PC-3 (cell line): ENCODE data around the gene TAF3. TPM values are rescaled to one million over a fixed set of nuclear protein-coding genes. Genes with fewer than 3 reads are reported as not detected.
A peak's percentile ranks its signal among the peaks of the same experiment; 100 is the strongest.

Experiments used
- ATAC-seq: fragments of 200-7000 bp; cut with Tn5 transposase; 2 replicates; pipeline ENCODE4 v1.9.1; 2020; ENCODE audit warnings: mild to moderate bottlenecking, moderate library complexity
- BruUV-seq: library from RNA; stranded (reverse); fragments of 400-500 nt; replicated peaks from 2 replicates; lab custom pipeline; 2021; lab: Mats Ljungman, UMichigan
- CTCF ChIA-PET: fragments of 300-600 bp; sonication (Branson Sonifier 250); formaldehyde crosslinking; loops from one replicate; lab custom pipeline; 2022; ENCODE audit warnings: antibody characterized with exemption; lab: Charles Lee
- POLR2A ChIA-PET: fragments of 300-600 bp; sonication (Branson Sonifier 250); formaldehyde crosslinking; loops from one replicate; lab custom pipeline; 2022; ENCODE audit warnings: antibody characterized with exemption; ENCODE audit not compliant: unreplicated experiment; lab: Charles Lee
- DNase-seq: peaks from one replicate; pipeline ENCODE4 v3.0.0-alpha.2; 2015
- H2AFZ ChIP-seq: fragments of 300-600 bp; sonication (generic); 2 replicates; pipeline ENCODE4 v1.6.0; 2016; ENCODE audit warnings: antibody characterized with exemption, low read length
- H3F3A ChIP-seq: fragments of 300-600 bp; sonication (generic); one replicate; pipeline ENCODE4 v1.6.0; 2017; ENCODE audit warnings: antibody characterized with exemption, low read length, control low read depth, mild to moderate bottlenecking; ENCODE audit not compliant: unreplicated experiment
- H3K27ac ChIP-seq: fragments of 300-600 bp; sonication (generic); 2 replicates; pipeline ENCODE4 v1.5.1; 2016; ENCODE audit warnings: mild to moderate bottlenecking, low read length
- H3K27me3 ChIP-seq: fragments of 300-600 bp; sonication (generic); 2 replicates; pipeline ENCODE4 v1.6.1; 2016; ENCODE audit warnings: low read length, mixed read lengths
- H3K36me3 ChIP-seq: fragments of 300-600 bp; sonication (generic); 2 replicates; pipeline ENCODE4 v1.6.1; 2016; ENCODE audit warnings: low read depth, mixed run types, low read length, mixed read lengths
- H3K4me1 ChIP-seq: fragments of 300-600 bp; sonication (generic); 2 replicates; pipeline ENCODE4 v1.5.1; 2016; ENCODE audit warnings: low read length; ENCODE audit not compliant: insufficient read depth
- H3K4me2 ChIP-seq: fragments of 300-600 bp; sonication (generic); 2 replicates; pipeline ENCODE4 v1.6.0; 2016; ENCODE audit warnings: low read length
- H3K4me3 ChIP-seq: fragments of 300-600 bp; sonication (generic); 2 replicates; pipeline ENCODE4 v1.5.1; 2016; ENCODE audit warnings: mild to moderate bottlenecking, low read length, mixed read lengths
- H3K79me2 ChIP-seq: fragments of 300-600 bp; sonication (generic); 2 replicates; pipeline ENCODE4 v1.6.1; 2017; ENCODE audit warnings: low read length, mixed read lengths
- H3K9ac ChIP-seq: fragments of 300-600 bp; sonication (generic); 2 replicates; pipeline ENCODE4 v1.6.0; 2016; ENCODE audit warnings: mild to moderate bottlenecking, low read length
- H3K9me2 ChIP-seq: fragments of 300-600 bp; sonication (generic); replicated peaks from 2 replicates; pipeline ENCODE4 v1.6.1; 2016; ENCODE audit warnings: mixed run types, low read length, mixed read lengths
- H3K9me3 ChIP-seq: fragments of 300-600 bp; sonication (generic); 2 replicates; pipeline ENCODE4 v1.6.1; 2016; ENCODE audit warnings: low read length, mixed read lengths
- H4K20me1 ChIP-seq: fragments of 300-600 bp; sonication (generic); 2 replicates; pipeline ENCODE4 v1.6.1; 2016; ENCODE audit warnings: low read length, mixed read lengths
- CTCF ChIP-seq: fragments of 300-600 bp; sonication (generic); conservative IDR thresholded peaks from 2 replicates; pipeline ENCODE4 v1.5.1; 2017; ENCODE audit warnings: antibody characterized with exemption, low read depth, mild to moderate bottlenecking, low read length
- EZH2 ChIP-seq: fragments of 300-600 bp; sonication (generic); IDR thresholded peaks from one replicate; pipeline ENCODE4 v1.6.1; 2017; ENCODE audit warnings: antibody characterized with exemption, mild to moderate bottlenecking, low read length; ENCODE audit not compliant: unreplicated experiment
- EZH2phosphoT487 ChIP-seq: fragments of 300-600 bp; sonication (generic); IDR thresholded peaks from 2 replicates; pipeline ENCODE4 v1.6.1; 2018; ENCODE audit warnings: mild to moderate bottlenecking, antibody characterized with exemption, low read length, borderline replicate concordance
- intact Hi-C: fragments of 100-400 bp; cut with micrococcal nuclease; formaldehyde crosslinking; loops from 2 replicates; pipeline ENCODE4 v1.9.0; 2023
- total RNA-seq: library from RNA; depleted of rRNA; stranded (reverse); fragments of >200 nt; gene quantifications from 2 replicates; pipeline ENCODE4 v1.2.3, GENCODE V29; 2014

Gene TAF3
- total RNA-seq, 1 experiment from 2014 or later = 2.0 TPM

GRCh38 chr10:8049865-8050555 is 231.7 kb downstream of the TAF3 start:
- TF ChIP-seq EZH2 (no peak), EZH2phosphoT487 (no peak), CTCF (no peak)
- CTCF ChIA-PET = no interaction called here
- Histone ChIP-seq H3F3A (no peaks in the 10 kb centered on the region), H3K4me1 (peaks cover 4% of the 10 kb centered on the region; the same call in 1 of the 2 replicates), H2AFZ (peak overlapping the region; percentile 78), H3K9me3 (no peaks in the 10 kb centered on the region), H3K4me3 (peak overlapping the region; percentile 67), H3K27me3 (no peaks in the 10 kb centered on the region), H3K4me2 (peak overlapping the region; percentile 88), H3K27ac (peak overlapping the region; percentile 70), H3K36me3 (no peaks in the 10 kb centered on the region), H3K79me2 (peaks cover 5% of the 10 kb centered on the region), H3K9ac (peak overlapping the region; percentile 63), H4K20me1 (no peaks in the 10 kb centered on the region), H3K9me2 (no peaks in the 10 kb centered on the region)
- intact Hi-C loops = loop anchor here (2.0 to 10.0 kb wide), 4 partner anchors 95 to 315 kb away; no protein-coding TSS in a partner anchor
- ATAC-seq (no peak), DNase-seq (no peak)
- no TSS peak for BruUV-seq
- POLR2A ChIA-PET = no interaction called here

- H3K27ac ChIP-seq = peak overlapping the region; percentile 70
- POLR2A ChIA-PET = interaction anchor here (0.6 kb wide), 1 partner anchor 405 kb away, joined by 3 read pairs; no protein-coding TSS in a partner anchor
Observed at GRCh38 chr10:8050556-8051108, 232.3 kb downstream of the TAF3 start.

More at GRCh38 chr10:8050556-8051108, 232.3 kb downstream of the TAF3 start:
- intact Hi-C loops = loop anchor here (2.0 to 10.0 kb wide), 4 partner anchors 96 to 314 kb away; no protein-coding TSS in a partner anchor
- H4K20me1 ChIP-seq = no peaks in the 10 kb centered on the region
- peak overlapping the region; percentile 78 for H2AFZ ChIP-seq
- no peaks in the 10 kb centered on the region for H3K27me3 ChIP-seq
- peak; percentile 6 for ATAC-seq
- CTCF ChIA-PET = interaction anchor here (0.5 kb wide), 1 partner anchor 32 kb away, joined by 3 read pairs; no protein-coding TSS in a partner anchor
- H3K9me3 ChIP-seq = no peaks in the 10 kb centered on the region
- H3K9ac ChIP-seq = peak overlapping the region; percentile 63
- no peaks in the 10 kb centered on the region for H3K36me3 ChIP-seq
- no peaks in the 10 kb centered on the region for H3K9me2 ChIP-seq
- H3K4me3 ChIP-seq = peak overlapping the region; percentile 67
- H3K79me2 ChIP-seq = peaks cover 11% of the 10 kb centered on the region
- H3K4me1 ChIP-seq = peaks cover 4% of the 10 kb centered on the region; the same call in 1 of the 2 replicates
- no TSS peak for BruUV-seq
- H3F3A ChIP-seq = no peaks in the 10 kb centered on the region
- DNase-seq = peak; percentile 75
- TF ChIP-seq CTCF (no peak), EZH2phosphoT487 (no peak), EZH2 (no peak)
- peak overlapping the region; percentile 88 for H3K4me2 ChIP-seq
